Measurements from ENCODE around the gene MRPS21.

Gene MRPS21

DNA sequence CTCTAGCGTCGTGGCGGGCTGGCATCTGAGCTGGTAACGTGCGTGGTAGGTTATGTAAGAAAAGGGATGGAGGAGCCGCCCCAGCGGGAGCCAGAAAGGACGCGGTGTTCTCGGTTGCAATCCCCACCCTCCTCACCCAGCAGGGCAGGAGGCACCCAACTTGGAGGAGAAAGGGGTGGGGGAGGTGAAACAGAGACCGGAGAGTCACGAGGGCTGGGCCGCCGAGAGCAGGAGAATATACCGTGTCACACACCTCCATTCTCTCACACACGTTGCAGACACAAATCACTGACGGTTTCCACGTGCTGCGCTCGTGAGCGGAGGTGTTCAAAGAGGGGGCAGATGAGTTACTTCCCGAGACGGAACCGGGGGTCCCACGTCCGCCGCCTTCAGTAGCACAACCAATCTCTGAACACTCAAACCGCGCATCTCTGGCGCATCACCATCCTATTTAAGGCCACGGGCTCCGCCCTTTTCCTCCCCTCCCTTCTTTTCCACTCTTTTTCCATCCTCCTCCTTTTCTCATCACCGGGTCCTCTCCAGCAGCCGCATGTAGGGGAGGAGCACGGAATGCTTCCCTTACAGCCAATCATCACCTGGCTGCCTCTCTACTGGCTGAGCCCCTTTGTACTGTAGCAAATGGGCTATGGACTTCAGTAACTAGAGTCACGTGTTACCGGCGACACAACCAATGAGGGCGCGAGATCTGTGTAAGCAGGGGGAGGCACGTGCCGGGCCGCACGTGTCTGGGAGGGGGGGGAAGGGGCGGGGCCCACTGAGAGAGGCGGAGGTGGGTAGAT lies 11.7 kb upstream of the MRPS21 start, which contains the start of gene CIART:
TSS of gene CIART (plus strand) at position 797 of the 800 bp plus-strand sequence. CDS start 714 bp downstream, outside the sequence.
- no peak within 1 kb of the TSS for H3K4me3 ChIP-seq (ENCODE audit: low read depth in 1 of 2, low read length in 2 of 2)
- H3K4me1 ChIP-seq (ENCODE audit: insufficient read depth, low read length), result no peaks in the 10 kb centered on the region
- no peak within 1 kb of the TSS for H3K27ac ChIP-seq (ENCODE audit: low read length)
- H2AFZ ChIP-seq (ENCODE audit: low read depth, low read length), result no peak within 1 kb of the TSS
- H3K9me3 ChIP-seq (ENCODE audit: insufficient read depth, low read length, severe bottlenecking), result no peaks in the 10 kb centered on the region
- H3K36me3 ChIP-seq (ENCODE audit: insufficient read depth, low read length), result no peaks in the 10 kb centered on the region
- peaks cover 20% of the 10 kb centered on the region for H3K27me3 ChIP-seq (ENCODE audit: insufficient read depth, low read length, poor library complexity)
- no peak; the same call in 2 of the 3 replicates for ATAC-seq (ENCODE audit: insufficient read depth, low read depth)
- no peak for DNase-seq
- TF ChIP-seq EZH2 (IDR thresholded peaks at IDR 0.05; ENCODE audit: borderline replicate concordance, low read depth, low read length, severe bottlenecking), result no peak
- H4K20me1 ChIP-seq (ENCODE audit: insufficient read depth, low read length), result no peaks in the 10 kb centered on the region
- H3K4me2 ChIP-seq (ENCODE audit: insufficient read depth, low read length), result no peak within 1 kb of the TSS
- H3K79me2 ChIP-seq (ENCODE audit: insufficient read depth, low read length), result no peaks in the 10 kb centered on the region
- no peak within 1 kb of the TSS for H3K9ac ChIP-seq (ENCODE audit: low read depth, low read length)

GRCh38 chr1:150282558-150282958 lies 11.1 kb upstream of the MRPS21 start:
- Histone ChIP-seq H3K27ac (ENCODE audit: low read length) (no peak overlapping the region), H3K4me3 (ENCODE audit: low read depth in 1 of 2, low read length in 2 of 2) (no peak overlapping the region), H4K20me1 (ENCODE audit: insufficient read depth, low read length) (no peaks in the 10 kb centered on the region), H3K4me2 (ENCODE audit: insufficient read depth, low read length) (no peak overlapping the region), H3K27me3 (ENCODE audit: insufficient read depth, low read length, poor library complexity) (peaks cover 20% of the 10 kb centered on the region), H3K9me3 (ENCODE audit: insufficient read depth, low read length, severe bottlenecking) (no peaks in the 10 kb centered on the region), H2AFZ (ENCODE audit: low read depth, low read length) (no peak overlapping the region), H3K79me2 (ENCODE audit: insufficient read depth, low read length) (no peaks in the 10 kb centered on the region), H3K4me1 (ENCODE audit: insufficient read depth, low read length) (no peaks in the 10 kb centered on the region), H3K9ac (ENCODE audit: low read depth, low read length) (no peak overlapping the region), H3K36me3 (ENCODE audit: insufficient read depth, low read length) (no peaks in the 10 kb centered on the region)
- ATAC-seq (ENCODE audit: insufficient read depth, low read depth), result no peak
- no peak for TF ChIP-seq EZH2 (IDR thresholded peaks at IDR 0.05; ENCODE audit: borderline replicate concordance, low read depth, low read length, severe bottlenecking)
- TF ChIP-seq, protein P1, sequence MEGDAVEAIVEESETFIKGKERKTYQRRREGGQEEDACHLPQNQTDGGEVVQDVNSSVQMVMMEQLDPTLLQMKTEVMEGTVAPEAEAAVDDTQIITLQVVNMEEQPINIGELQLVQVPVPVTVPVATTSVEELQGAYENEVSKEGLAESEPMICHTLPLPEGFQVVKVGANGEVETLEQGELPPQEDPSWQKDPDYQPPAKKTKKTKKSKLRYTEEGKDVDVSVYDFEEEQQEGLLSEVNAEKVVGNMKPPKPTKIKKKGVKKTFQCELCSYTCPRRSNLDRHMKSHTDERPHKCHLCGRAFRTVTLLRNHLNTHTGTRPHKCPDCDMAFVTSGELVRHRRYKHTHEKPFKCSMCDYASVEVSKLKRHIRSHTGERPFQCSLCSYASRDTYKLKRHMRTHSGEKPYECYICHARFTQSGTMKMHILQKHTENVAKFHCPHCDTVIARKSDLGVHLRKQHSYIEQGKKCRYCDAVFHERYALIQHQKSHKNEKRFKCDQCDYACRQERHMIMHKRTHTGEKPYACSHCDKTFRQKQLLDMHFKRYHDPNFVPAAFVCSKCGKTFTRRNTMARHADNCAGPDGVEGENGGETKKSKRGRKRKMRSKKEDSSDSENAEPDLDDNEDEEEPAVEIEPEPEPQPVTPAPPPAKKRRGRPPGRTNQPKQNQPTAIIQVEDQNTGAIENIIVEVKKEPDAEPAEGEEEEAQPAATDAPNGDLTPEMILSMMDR (IDR thresholded peaks at IDR 0.05; ENCODE audit: borderline replicate concordance, extremely low read depth, low read length, poor library complexity, severe bottlenecking), result no peak
- DNase-seq, result no peak

DNA sequence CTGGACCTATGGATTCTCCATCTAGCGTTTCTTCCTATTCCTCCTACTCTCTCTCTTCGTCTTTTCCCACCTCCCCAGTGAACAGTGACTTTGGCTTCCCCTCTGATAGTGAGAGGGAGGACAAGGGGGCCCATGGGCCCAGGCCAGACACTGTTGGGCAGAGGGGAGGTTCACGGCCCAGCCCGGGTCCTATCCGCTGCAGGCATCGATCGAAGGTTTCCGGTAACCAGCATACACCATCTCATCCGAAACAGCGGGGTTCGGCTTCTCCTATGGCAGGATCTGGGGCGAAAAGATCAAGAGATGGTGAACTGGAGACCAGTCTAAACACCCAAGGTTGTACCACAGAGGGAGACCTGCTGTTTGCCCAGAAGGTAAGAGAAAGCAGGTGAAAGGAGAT lies 10.4 kb upstream of the MRPS21 start:
- H3K9me3 ChIP-seq (ENCODE audit: insufficient read depth, low read length, severe bottlenecking), result no peaks in the 10 kb centered on the region
- H2AFZ ChIP-seq (ENCODE audit: low read depth, low read length), result no peak overlapping the region
- H4K20me1 ChIP-seq (ENCODE audit: insufficient read depth, low read length), result no peaks in the 10 kb centered on the region
- ATAC-seq (ENCODE audit: insufficient read depth, low read depth) (no peak), DNase-seq (no peak)
- peaks cover 20% of the 10 kb centered on the region for H3K27me3 ChIP-seq (ENCODE audit: insufficient read depth, low read length, poor library complexity)
- no peak overlapping the region for H3K4me3 ChIP-seq (ENCODE audit: low read depth in 1 of 2, low read length in 2 of 2)
- H3K4me1 ChIP-seq (ENCODE audit: insufficient read depth, low read length), result no peaks in the 10 kb centered on the region
- no peaks in the 10 kb centered on the region for H3K36me3 ChIP-seq (ENCODE audit: insufficient read depth, low read length)
- H3K4me2 ChIP-seq (ENCODE audit: insufficient read depth, low read length), result no peak overlapping the region
- H3K79me2 ChIP-seq (ENCODE audit: insufficient read depth, low read length), result no peaks in the 10 kb centered on the region
- H3K27ac ChIP-seq (ENCODE audit: low read length), result no peak overlapping the region
- no peak overlapping the region for H3K9ac ChIP-seq (ENCODE audit: low read depth, low read length)
- TF ChIP-seq EZH2 (IDR thresholded peaks at IDR 0.05; ENCODE audit: borderline replicate concordance, low read depth, low read length, severe bottlenecking), result no peak
- TF ChIP-seq, protein P1 (IDR thresholded peaks at IDR 0.05; ENCODE audit: borderline replicate concordance, extremely low read depth, low read length, poor library complexity, severe bottlenecking), result no peak

DNA sequence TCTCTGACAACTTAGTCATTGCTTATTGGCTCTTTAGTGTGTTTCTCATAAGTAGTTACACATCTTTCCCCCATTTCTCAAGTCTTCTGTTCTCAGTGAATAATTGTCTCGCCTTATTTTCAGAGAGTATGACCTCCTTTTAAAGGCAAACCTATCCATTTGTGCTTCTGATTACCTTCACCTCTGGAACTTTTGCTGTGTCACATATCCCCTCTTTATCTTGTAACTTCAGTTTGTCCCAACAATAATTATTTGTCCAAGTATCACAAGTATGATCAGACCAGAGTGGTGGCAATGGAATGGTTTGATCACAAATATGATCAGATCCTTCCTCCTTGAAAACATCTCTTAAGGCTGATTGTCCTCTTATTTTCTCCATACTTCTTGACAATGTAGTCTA lies 5.3 kb upstream of the MRPS21 start:
- Histone ChIP-seq H3K9me3 (ENCODE audit: insufficient read depth, low read length, severe bottlenecking) (no peaks in the 10 kb centered on the region), H2AFZ (ENCODE audit: low read depth, low read length) (no peak overlapping the region), H4K20me1 (ENCODE audit: insufficient read depth, low read length) (no peaks in the 10 kb centered on the region), H3K4me1 (ENCODE audit: insufficient read depth, low read length) (peaks cover 6% of the 10 kb centered on the region; the same call in 1 of the 2 replicates), H3K27ac (ENCODE audit: low read length) (no peak overlapping the region), H3K4me2 (ENCODE audit: insufficient read depth, low read length) (no peak overlapping the region), H3K36me3 (ENCODE audit: insufficient read depth, low read length) (no peaks in the 10 kb centered on the region), H3K9ac (ENCODE audit: low read depth, low read length) (no peak overlapping the region), H3K4me3 (ENCODE audit: low read depth in 1 of 2, low read length in 2 of 2) (no peak overlapping the region), H3K27me3 (ENCODE audit: insufficient read depth, low read length, poor library complexity) (peaks cover 3% of the 10 kb centered on the region), H3K79me2 (ENCODE audit: insufficient read depth, low read length) (0 out of 2 replicates have a peak, but pooled peaks cover 2% of the 10 kb centered on the region)
- TF ChIP-seq EZH2 (IDR thresholded peaks at IDR 0.05; ENCODE audit: borderline replicate concordance, low read depth, low read length, severe bottlenecking), result no peak
- TF ChIP-seq, protein P1 (IDR thresholded peaks at IDR 0.05; ENCODE audit: borderline replicate concordance, extremely low read depth, low read length, poor library complexity, severe bottlenecking), result no peak
- no peak for ATAC-seq (ENCODE audit: insufficient read depth, low read depth)
- no peak for DNase-seq

Measured in DND-41 (cell line).